Stimulated activated CD8-positive, alpha-beta memory T cell treated with anti-CD3 and anti-CD28 coated beads, Interleukin-2, amount 100 ng/mL, for 1 hour (primary cell): ENCODE results near the gene ATP6V1B1.

Experiments used
- DNase-seq, 2 donors: peaks; one replicate each; pipeline ENCODE4 v3.0.0-alpha.2; 2020; ENCODE audit warnings: low read depth in 2 of 2

Gene ATP6V1B1

GRCh38 chr2:70927138-70927537 lies 8.6 kb upstream of the ATP6V1B1 start:
- DNase-seq = no peak

- DNase-seq = no peak
Observed at GRCh38 chr2:70927641-70928040, 8.1 kb upstream of the ATP6V1B1 start.

GRCh38 chr2:70928366-70928765 lies 7.3 kb upstream of the ATP6V1B1 start:
- no peak for DNase-seq

GRCh38 chr2:70930371-70931329 lies 5.0 kb upstream of the ATP6V1B1 start:
- DNase-seq = no peak

- no peak for DNase-seq
Observed at GRCh38 chr2:70931376-70932000, 4.2 kb upstream of the ATP6V1B1 start.

GRCh38 chr2:70932631-70933230 lies 3.0 kb upstream of the ATP6V1B1 start:
- DNase-seq = no peak

- no peak for DNase-seq
Observed at GRCh38 chr2:70934981-70935380, 719 bp upstream of the ATP6V1B1 start.

GRCh38 chr2:70936165-70936978 lies 672 bp downstream of the ATP6V1B1 start:
- DNase-seq = no peak

- no peak for DNase-seq
Observed at GRCh38 chr2:70936979-70937811, 1.5 kb downstream of the ATP6V1B1 start.

GRCh38 chr2:70937866-70938585 lies 2.3 kb downstream of the ATP6V1B1 start:
- no peak for DNase-seq

GRCh38 chr2:70938586-70938950 lies 2.9 kb downstream of the ATP6V1B1 start:
- no peak for DNase-seq

- DNase-seq = no peak
Observed at GRCh38 chr2:70939001-70939838, 3.5 kb downstream of the ATP6V1B1 start.

- DNase-seq = no peak
Observed at GRCh38 chr2:70939839-70940580, 4.3 kb downstream of the ATP6V1B1 start.

- DNase-seq = no peak
Observed at GRCh38 chr2:70941186-70941585, 5.5 kb downstream of the ATP6V1B1 start.

- DNase-seq = no peak
Observed at GRCh38 chr2:70941701-70942100, 6.0 kb downstream of the ATP6V1B1 start.

GRCh38 chr2:70942396-70943204 lies 6.9 kb downstream of the ATP6V1B1 start:
- no peak for DNase-seq

GRCh38 chr2:70943205-70943871 lies 7.6 kb downstream of the ATP6V1B1 start:
- no peak for DNase-seq
